PFSK-1 (cell line): Measurements from ENCODE around the gene MICAL1.

Experiments
- FOXP2 ChIP-seq: optimal IDR thresholded peaks from 2 replicates; pipeline ENCODE3; 2011; ENCODE audit warnings: borderline replicate concordance, control low read depth, inconsistent platforms; ENCODE audit not compliant: insufficient read depth; ENCODE audit errors: extremely low read length, extremely low read depth
- POLR2AphosphoS5 ChIP-seq: IDR thresholded peaks from 2 replicates; pipeline ENCODE4 v1.6.1; 2012; ENCODE audit warnings: low read depth, mild to moderate bottlenecking, control low read depth, low read length, moderate library complexity
- SIN3A ChIP-seq: IDR thresholded peaks from 2 replicates; pipeline ENCODE4 v1.6.1; 2012; ENCODE audit warnings: mild to moderate bottlenecking, low read length, moderate library complexity, borderline replicate concordance; ENCODE audit not compliant: insufficient read depth
- TAF1 ChIP-seq: IDR thresholded peaks from 2 replicates; pipeline ENCODE4 v1.6.1; 2012; ENCODE audit warnings: low read length, control low read depth, borderline replicate concordance; ENCODE audit not compliant: insufficient read depth
- TF ChIP-seq, protein P1 (sequence below), 2 experiments: IDR thresholded peaks; 2 replicates each; pipeline versions ENCODE4 v1.6.1 to v1.8.0; 2011 to 2012; ENCODE audit warnings: low read depth in 2 of 2, low read length in 2 of 2, control low read depth in 1 of 2, inconsistent platforms in 1 of 2, mild to moderate bottlenecking in 1 of 2, moderate library complexity in 1 of 2; ENCODE audit not compliant: insufficient read depth in 1 of 2

DNA sequence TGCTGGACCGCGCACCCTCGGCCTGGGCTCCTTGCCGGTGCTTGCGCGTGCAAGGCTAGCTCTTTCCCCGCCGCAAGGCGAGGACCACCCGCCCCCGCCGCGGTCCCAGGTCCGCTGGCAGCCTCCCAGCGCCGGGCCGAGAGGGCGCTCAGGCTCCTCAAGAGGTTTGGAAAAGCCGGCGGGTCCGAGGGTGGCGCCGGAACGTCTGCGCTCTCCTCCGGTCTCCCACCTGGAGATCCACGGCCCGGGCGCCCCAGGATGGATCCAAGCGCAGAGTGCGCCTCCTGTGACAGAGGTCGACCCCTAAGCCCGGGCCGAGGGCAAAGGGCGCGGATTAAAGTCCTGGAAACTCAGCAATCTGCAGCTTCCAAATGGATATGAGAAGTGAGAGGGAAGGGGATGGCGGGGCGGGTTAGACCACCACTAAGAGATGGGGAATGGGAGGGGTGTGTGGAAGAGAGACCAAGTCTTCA is 575 bp upstream of the MICAL1 start:
- TF ChIP-seq POLR2AphosphoS5 (no peak), TAF1 (no peak), SIN3A (no peak), FOXP2 (no peak)
- TF ChIP-seq, protein P1, sequence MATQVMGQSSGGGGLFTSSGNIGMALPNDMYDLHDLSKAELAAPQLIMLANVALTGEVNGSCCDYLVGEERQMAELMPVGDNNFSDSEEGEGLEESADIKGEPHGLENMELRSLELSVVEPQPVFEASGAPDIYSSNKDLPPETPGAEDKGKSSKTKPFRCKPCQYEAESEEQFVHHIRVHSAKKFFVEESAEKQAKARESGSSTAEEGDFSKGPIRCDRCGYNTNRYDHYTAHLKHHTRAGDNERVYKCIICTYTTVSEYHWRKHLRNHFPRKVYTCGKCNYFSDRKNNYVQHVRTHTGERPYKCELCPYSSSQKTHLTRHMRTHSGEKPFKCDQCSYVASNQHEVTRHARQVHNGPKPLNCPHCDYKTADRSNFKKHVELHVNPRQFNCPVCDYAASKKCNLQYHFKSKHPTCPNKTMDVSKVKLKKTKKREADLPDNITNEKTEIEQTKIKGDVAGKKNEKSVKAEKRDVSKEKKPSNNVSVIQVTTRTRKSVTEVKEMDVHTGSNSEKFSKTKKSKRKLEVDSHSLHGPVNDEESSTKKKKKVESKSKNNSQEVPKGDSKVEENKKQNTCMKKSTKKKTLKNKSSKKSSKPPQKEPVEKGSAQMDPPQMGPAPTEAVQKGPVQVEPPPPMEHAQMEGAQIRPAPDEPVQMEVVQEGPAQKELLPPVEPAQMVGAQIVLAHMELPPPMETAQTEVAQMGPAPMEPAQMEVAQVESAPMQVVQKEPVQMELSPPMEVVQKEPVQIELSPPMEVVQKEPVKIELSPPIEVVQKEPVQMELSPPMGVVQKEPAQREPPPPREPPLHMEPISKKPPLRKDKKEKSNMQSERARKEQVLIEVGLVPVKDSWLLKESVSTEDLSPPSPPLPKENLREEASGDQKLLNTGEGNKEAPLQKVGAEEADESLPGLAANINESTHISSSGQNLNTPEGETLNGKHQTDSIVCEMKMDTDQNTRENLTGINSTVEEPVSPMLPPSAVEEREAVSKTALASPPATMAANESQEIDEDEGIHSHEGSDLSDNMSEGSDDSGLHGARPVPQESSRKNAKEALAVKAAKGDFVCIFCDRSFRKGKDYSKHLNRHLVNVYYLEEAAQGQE (IDR thresholded peaks at IDR 0.05; ENCODE audit: insufficient read depth in 1 of 2, low read depth in 2 of 2, low read length in 2 of 2) = no peak
